ENCODE data around the gene ABCC2.

DNA sequence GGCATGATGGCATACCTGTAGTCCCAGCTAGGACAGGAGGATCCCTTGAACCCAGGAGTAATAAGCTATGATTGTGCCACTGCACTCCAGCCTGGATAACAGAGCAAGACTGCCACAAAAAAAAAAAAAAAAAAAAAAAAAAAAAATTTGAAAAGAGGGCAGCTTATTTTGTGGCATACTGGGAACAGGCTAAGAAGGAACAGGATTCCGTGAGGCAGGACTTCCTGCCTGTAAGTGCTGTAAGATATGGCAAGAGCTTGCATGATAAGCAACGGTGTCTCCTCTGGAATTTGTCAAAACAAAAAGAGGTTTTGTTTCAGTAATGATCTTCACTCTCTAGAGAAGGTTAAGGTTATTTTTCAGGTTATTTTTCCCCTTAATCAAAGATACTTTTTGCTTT, 101.1 kb downstream of the ABCC2 start:
- TF ChIP-seq, protein P1, sequence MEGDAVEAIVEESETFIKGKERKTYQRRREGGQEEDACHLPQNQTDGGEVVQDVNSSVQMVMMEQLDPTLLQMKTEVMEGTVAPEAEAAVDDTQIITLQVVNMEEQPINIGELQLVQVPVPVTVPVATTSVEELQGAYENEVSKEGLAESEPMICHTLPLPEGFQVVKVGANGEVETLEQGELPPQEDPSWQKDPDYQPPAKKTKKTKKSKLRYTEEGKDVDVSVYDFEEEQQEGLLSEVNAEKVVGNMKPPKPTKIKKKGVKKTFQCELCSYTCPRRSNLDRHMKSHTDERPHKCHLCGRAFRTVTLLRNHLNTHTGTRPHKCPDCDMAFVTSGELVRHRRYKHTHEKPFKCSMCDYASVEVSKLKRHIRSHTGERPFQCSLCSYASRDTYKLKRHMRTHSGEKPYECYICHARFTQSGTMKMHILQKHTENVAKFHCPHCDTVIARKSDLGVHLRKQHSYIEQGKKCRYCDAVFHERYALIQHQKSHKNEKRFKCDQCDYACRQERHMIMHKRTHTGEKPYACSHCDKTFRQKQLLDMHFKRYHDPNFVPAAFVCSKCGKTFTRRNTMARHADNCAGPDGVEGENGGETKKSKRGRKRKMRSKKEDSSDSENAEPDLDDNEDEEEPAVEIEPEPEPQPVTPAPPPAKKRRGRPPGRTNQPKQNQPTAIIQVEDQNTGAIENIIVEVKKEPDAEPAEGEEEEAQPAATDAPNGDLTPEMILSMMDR (conservative IDR thresholded peaks at IDR 0.05; ENCODE audit: low read length): no peak
- no peak for TF ChIP-seq EZH2phosphoT487 (IDR thresholded peaks at IDR 0.05; ENCODE audit: borderline replicate concordance)

Data from Loucy (cell line).